ENCODE measurements around the gene DIDO1.

The DIDO1 gene

GRCh38 chr20:62951896-62952372 is 25.6 kb upstream of the DIDO1 start:
- no peak overlapping the region for H3K9ac ChIP-seq (ENCODE audit: low read length)
- H3K27me3 ChIP-seq (ENCODE audit: control insufficient read depth, insufficient read depth, low read length), result no peaks in the 10 kb centered on the region
- peak overlapping the region; percentile 40 for H3K4me3 ChIP-seq (ENCODE audit: low read length)
- peaks cover 11% of the 10 kb centered on the region for H3K4me1 ChIP-seq (ENCODE audit: control insufficient read depth, insufficient read depth, low read length)
- no peak overlapping the region for H3K27ac ChIP-seq (ENCODE audit: low read depth, low read length)
- peaks cover 15% of the 10 kb centered on the region for H3K36me3 ChIP-seq (ENCODE audit: control insufficient read depth, insufficient read depth, low read length)

- no peaks in the 10 kb centered on the region for H3K27me3 ChIP-seq (ENCODE audit: control insufficient read depth, insufficient read depth, low read length)
- H3K36me3 ChIP-seq (ENCODE audit: control insufficient read depth, insufficient read depth, low read length), result peaks cover 19% of the 10 kb centered on the region
- H3K27ac ChIP-seq (ENCODE audit: low read depth, low read length), result no peak overlapping the region
- no peak overlapping the region for H3K9ac ChIP-seq (ENCODE audit: low read length)
- peaks cover 11% of the 10 kb centered on the region for H3K4me1 ChIP-seq (ENCODE audit: control insufficient read depth, insufficient read depth, low read length)
- no peak overlapping the region for H3K4me3 ChIP-seq (ENCODE audit: low read length)
Observed at GRCh38 chr20:62951143-62951895, 25.0 kb upstream of the DIDO1 start.

GRCh38 chr20:62950741-62951140 is 24.4 kb upstream of the DIDO1 start:
- H3K36me3 ChIP-seq (ENCODE audit: control insufficient read depth, insufficient read depth, low read length), result peaks cover 25% of the 10 kb centered on the region
- H3K27ac ChIP-seq (ENCODE audit: low read depth, low read length), result no peak overlapping the region
- H3K4me3 ChIP-seq (ENCODE audit: low read length), result no peak overlapping the region
- H3K27me3 ChIP-seq (ENCODE audit: control insufficient read depth, insufficient read depth, low read length), result no peaks in the 10 kb centered on the region
- H3K4me1 ChIP-seq (ENCODE audit: control insufficient read depth, insufficient read depth, low read length), result peaks cover 11% of the 10 kb centered on the region
- no peak overlapping the region for H3K9ac ChIP-seq (ENCODE audit: low read length)

GRCh38 chr20:62949962-62950361 is 23.7 kb upstream of the DIDO1 start:
- Histone ChIP-seq H3K9ac (ENCODE audit: low read length) (no peak overlapping the region), H3K36me3 (ENCODE audit: control insufficient read depth, insufficient read depth, low read length) (peaks cover 28% of the 10 kb centered on the region), H3K27me3 (ENCODE audit: control insufficient read depth, insufficient read depth, low read length) (no peaks in the 10 kb centered on the region)

GRCh38 chr20:62949153-62949821 is 23.0 kb upstream of the DIDO1 start:
- H3K27ac ChIP-seq (ENCODE audit: low read depth, low read length), result no peak overlapping the region
- no peak overlapping the region for H3K4me3 ChIP-seq (ENCODE audit: low read length)
- no peak overlapping the region for H3K9ac ChIP-seq (ENCODE audit: low read length)
- no peaks in the 10 kb centered on the region for H3K27me3 ChIP-seq (ENCODE audit: control insufficient read depth, insufficient read depth, low read length)
- H3K4me1 ChIP-seq (ENCODE audit: control insufficient read depth, insufficient read depth, low read length), result peaks cover 9% of the 10 kb centered on the region
- H3K36me3 ChIP-seq (ENCODE audit: control insufficient read depth, insufficient read depth, low read length), result peaks cover 34% of the 10 kb centered on the region

More at GRCh38 chr20:62949962-62950361, 23.7 kb upstream of the DIDO1 start:
- no peak overlapping the region for H3K27ac ChIP-seq (ENCODE audit: low read depth, low read length)
- H3K4me1 ChIP-seq (ENCODE audit: control insufficient read depth, insufficient read depth, low read length), result peaks cover 11% of the 10 kb centered on the region
- H3K4me3 ChIP-seq (ENCODE audit: low read length), result no peak overlapping the region

- Histone ChIP-seq H3K36me3 (ENCODE audit: control insufficient read depth, insufficient read depth, low read length) (peaks cover 44% of the 10 kb centered on the region), H3K27me3 (ENCODE audit: control insufficient read depth, insufficient read depth, low read length) (no peaks in the 10 kb centered on the region), H3K4me3 (ENCODE audit: low read length) (no peak overlapping the region), H3K27ac (ENCODE audit: low read depth, low read length) (no peak overlapping the region), H3K9ac (ENCODE audit: low read length) (no peak overlapping the region), H3K4me1 (ENCODE audit: control insufficient read depth, insufficient read depth, low read length) (no peaks in the 10 kb centered on the region)
Observed at GRCh38 chr20:62947532-62948300, 21.4 kb upstream of the DIDO1 start.

GRCh38 chr20:62946918-62947317 is 20.6 kb upstream of the DIDO1 start:
- Histone ChIP-seq H3K9ac (ENCODE audit: low read length) (no peak overlapping the region), H3K27me3 (ENCODE audit: control insufficient read depth, insufficient read depth, low read length) (no peaks in the 10 kb centered on the region), H3K4me3 (ENCODE audit: low read length) (no peak overlapping the region), H3K36me3 (ENCODE audit: control insufficient read depth, insufficient read depth, low read length) (peaks cover 48% of the 10 kb centered on the region), H3K27ac (ENCODE audit: low read depth, low read length) (no peak overlapping the region), H3K4me1 (ENCODE audit: control insufficient read depth, insufficient read depth, low read length) (no peaks in the 10 kb centered on the region)

GRCh38 chr20:62945771-62946339 is 19.6 kb upstream of the DIDO1 start:
- Histone ChIP-seq H3K27ac (ENCODE audit: low read depth, low read length) (no peak overlapping the region), H3K36me3 (ENCODE audit: control insufficient read depth, insufficient read depth, low read length) (peaks cover 56% of the 10 kb centered on the region), H3K4me1 (ENCODE audit: control insufficient read depth, insufficient read depth, low read length) (no peaks in the 10 kb centered on the region), H3K4me3 (ENCODE audit: low read length) (no peak overlapping the region), H3K9ac (ENCODE audit: low read length) (no peak overlapping the region), H3K27me3 (ENCODE audit: control insufficient read depth, insufficient read depth, low read length) (no peaks in the 10 kb centered on the region)

GRCh38 chr20:62944746-62945145 is 18.4 kb upstream of the DIDO1 start:
- Histone ChIP-seq H3K27me3 (ENCODE audit: control insufficient read depth, insufficient read depth, low read length) (no peaks in the 10 kb centered on the region), H3K36me3 (ENCODE audit: control insufficient read depth, insufficient read depth, low read length) (peaks cover 52% of the 10 kb centered on the region), H3K4me1 (ENCODE audit: control insufficient read depth, insufficient read depth, low read length) (peaks cover 2% of the 10 kb centered on the region), H3K4me3 (ENCODE audit: low read length) (no peak overlapping the region), H3K27ac (ENCODE audit: low read depth, low read length) (no peak overlapping the region), H3K9ac (ENCODE audit: low read length) (no peak overlapping the region)

GRCh38 chr20:62944184-62944583 is 17.9 kb upstream of the DIDO1 start:
- peaks cover 7% of the 10 kb centered on the region for H3K4me1 ChIP-seq (ENCODE audit: control insufficient read depth, insufficient read depth, low read length)
- H3K4me3 ChIP-seq (ENCODE audit: low read length), result no peak overlapping the region
- H3K9ac ChIP-seq (ENCODE audit: low read length), result no peak overlapping the region
- H3K27ac ChIP-seq (ENCODE audit: low read depth, low read length), result no peak overlapping the region
- H3K27me3 ChIP-seq (ENCODE audit: control insufficient read depth, insufficient read depth, low read length), result no peaks in the 10 kb centered on the region
- H3K36me3 ChIP-seq (ENCODE audit: control insufficient read depth, insufficient read depth, low read length), result peaks cover 51% of the 10 kb centered on the region

GRCh38 chr20:62943396-62943795 is 17.1 kb upstream of the DIDO1 start:
- Histone ChIP-seq H3K4me3 (ENCODE audit: low read length) (no peak overlapping the region), H3K9ac (ENCODE audit: low read length) (no peak overlapping the region), H3K4me1 (ENCODE audit: control insufficient read depth, insufficient read depth, low read length) (peaks cover 7% of the 10 kb centered on the region), H3K27me3 (ENCODE audit: control insufficient read depth, insufficient read depth, low read length) (no peaks in the 10 kb centered on the region), H3K36me3 (ENCODE audit: control insufficient read depth, insufficient read depth, low read length) (peaks cover 51% of the 10 kb centered on the region), H3K27ac (ENCODE audit: low read depth, low read length) (no peak overlapping the region)

- Histone ChIP-seq H3K36me3 (ENCODE audit: control insufficient read depth, insufficient read depth, low read length) (peaks cover 46% of the 10 kb centered on the region), H3K27me3 (ENCODE audit: control insufficient read depth, insufficient read depth, low read length) (no peaks in the 10 kb centered on the region), H3K27ac (ENCODE audit: low read depth, low read length) (no peak overlapping the region), H3K9ac (ENCODE audit: low read length) (no peak overlapping the region), H3K4me1 (ENCODE audit: control insufficient read depth, insufficient read depth, low read length) (peaks cover 7% of the 10 kb centered on the region), H3K4me3 (ENCODE audit: low read length) (no peak overlapping the region)
Observed at GRCh38 chr20:62942456-62942855, 16.2 kb upstream of the DIDO1 start.

All from rectal smooth muscle tissue (tissue), 1 donor.